ENCODE data around the gene HELZ.
"Not testable (repeated sequence)": the region's sequence is repeated elsewhere in the genome, so short reads cannot be mapped to it uniquely, and the experiment has no call there.

HELZ gene

DNA sequence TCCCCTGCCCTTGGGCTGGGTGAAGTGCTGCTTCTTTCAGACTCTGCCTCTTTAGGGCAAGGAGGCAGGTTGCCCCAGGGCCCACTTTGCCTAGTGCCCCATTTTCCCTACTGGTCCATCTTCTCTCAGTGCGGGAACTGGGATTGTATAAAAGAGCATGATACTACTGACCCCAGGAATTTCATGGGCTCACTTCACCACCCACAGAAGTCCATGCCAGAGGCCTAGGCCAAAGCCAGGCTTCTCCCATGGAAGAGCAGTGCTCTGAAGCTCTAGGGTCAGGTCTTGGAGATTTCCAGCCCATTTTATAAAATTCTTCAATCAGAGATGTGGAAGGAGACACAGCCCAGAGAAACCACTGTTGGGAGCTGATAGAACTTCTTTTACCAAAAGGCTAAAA lies 194.9 kb downstream of the HELZ start:
- Histone ChIP-seq H3K36me3 (replicated peaks) (no peaks in the 10 kb centered on the region), H3K27me3 (ENCODE audit: low read depth) (no peaks in the 10 kb centered on the region), H3K4me3 (no peak overlapping the region), H3K4me1 (no peaks in the 10 kb centered on the region), H3K9me3 (peaks cover 8% of the 10 kb centered on the region; the same call in 1 of the 2 replicates)
- in situ Hi-C loops (cut with MboI; ENCODE audit: low sequenced_read_pairs): no loop called here
- DNase-seq (ENCODE audit: low spot score in 2 of 2): no peak

DNA sequence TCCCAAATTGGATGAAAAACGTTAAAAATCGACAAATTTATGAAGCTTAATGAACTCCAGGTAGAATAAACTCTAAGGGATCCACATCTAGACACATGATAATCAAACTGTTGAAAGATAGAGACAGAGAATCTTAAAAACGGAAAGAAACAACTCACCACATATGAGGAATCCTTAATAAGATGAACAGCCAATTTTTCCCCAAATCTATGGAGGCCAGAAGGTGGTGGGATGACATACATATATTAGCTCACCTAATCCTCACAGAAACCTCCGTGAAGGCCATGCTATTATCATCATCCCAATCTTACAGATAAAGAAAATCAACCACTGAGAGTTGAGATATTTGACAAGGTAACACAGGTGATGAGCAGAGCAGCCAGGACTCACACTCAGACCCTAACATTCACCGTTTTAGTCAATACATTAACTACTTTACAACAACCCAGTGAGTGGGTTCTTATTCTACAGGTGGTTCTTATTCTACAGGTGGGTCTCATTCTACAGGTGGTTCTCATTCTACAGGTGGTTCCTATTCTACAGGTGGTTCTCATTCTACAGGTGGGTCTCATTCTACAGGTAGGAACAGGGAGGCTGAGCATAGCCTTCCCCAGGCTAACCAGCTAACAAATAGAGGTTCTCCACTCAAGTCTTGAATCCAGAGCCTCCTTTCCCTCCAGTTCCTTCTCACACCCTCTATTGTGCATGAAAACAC lies 195.8 kb downstream of the HELZ start:
- in situ Hi-C loops (cut with MboI; ENCODE audit: low sequenced_read_pairs): no loop called here
- no peak overlapping the region for H3K4me3 ChIP-seq
- DNase-seq (ENCODE audit: low spot score in 2 of 2): no peak

DNA sequence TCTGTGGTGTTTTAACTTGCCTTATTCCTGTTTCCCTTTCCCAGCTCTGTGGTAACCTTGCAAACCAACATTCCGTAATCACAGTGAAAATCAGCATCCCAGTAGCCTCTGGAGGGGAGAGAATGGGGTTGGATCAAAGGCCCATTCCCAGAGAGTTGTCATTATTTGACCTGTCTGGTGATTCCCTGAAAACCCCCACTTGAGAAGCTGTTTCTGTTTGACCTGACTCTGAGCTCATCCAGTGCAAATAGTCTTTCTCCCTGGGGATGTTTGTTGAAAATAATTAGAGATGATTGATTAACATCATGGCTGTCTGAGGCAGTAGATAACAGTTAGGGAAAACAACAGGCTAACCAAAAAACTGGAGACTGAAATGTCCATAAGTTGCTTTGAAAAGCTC lies 197.6 kb downstream of the HELZ start:
- Histone ChIP-seq H3K4me1 (no peaks in the 10 kb centered on the region), H3K36me3 (replicated peaks) (no peaks in the 10 kb centered on the region), H3K9me3 (peaks cover 8% of the 10 kb centered on the region; the same call in 1 of the 2 replicates), H3K27me3 (ENCODE audit: low read depth) (no peaks in the 10 kb centered on the region), H3K4me3 (no peak overlapping the region)
- DNase-seq (ENCODE audit: low spot score in 2 of 2): no peak
- in situ Hi-C loops (cut with MboI; ENCODE audit: low sequenced_read_pairs): no loop called here

More for the DNA sequence above, 195.8 kb downstream of the HELZ start:
- Histone ChIP-seq H3K9me3 (peaks cover 8% of the 10 kb centered on the region; the same call in 1 of the 2 replicates), H3K27me3 (ENCODE audit: low read depth) (no peaks in the 10 kb centered on the region), H3K4me1 (no peaks in the 10 kb centered on the region), H3K36me3 (replicated peaks) (no peaks in the 10 kb centered on the region)

DNA sequence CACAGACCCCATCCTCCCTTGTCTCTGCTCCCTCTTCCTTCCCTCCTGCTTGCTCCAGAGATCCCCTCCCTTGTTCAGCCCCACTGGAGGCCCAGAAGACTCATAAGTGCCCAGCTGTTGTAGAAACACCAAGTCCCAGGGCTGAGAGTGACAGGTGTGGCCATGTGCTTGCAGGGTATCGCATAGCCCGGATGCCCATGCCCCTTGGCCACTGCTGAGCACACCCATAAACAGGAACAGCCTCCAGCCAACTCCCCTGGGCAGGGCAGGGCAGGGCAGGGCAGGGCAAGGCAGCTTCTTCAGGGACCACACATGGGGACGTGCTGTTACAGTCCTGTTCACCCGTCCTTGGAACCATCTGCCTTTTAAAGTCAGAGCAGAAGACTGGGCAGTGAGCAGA lies 198.6 kb downstream of the HELZ start:
- H3K27me3 ChIP-seq (ENCODE audit: low read depth): no peaks in the 10 kb centered on the region
- no peak for DNase-seq (ENCODE audit: low spot score in 2 of 2)
- no peaks in the 10 kb centered on the region for H3K36me3 ChIP-seq (replicated peaks)
- peaks cover 8% of the 10 kb centered on the region; the same call in 1 of the 2 replicates for H3K9me3 ChIP-seq
- no peaks in the 10 kb centered on the region for H3K4me1 ChIP-seq
- in situ Hi-C loops (cut with MboI; ENCODE audit: low sequenced_read_pairs): no loop called here
- no peak overlapping the region for H3K4me3 ChIP-seq

DNA sequence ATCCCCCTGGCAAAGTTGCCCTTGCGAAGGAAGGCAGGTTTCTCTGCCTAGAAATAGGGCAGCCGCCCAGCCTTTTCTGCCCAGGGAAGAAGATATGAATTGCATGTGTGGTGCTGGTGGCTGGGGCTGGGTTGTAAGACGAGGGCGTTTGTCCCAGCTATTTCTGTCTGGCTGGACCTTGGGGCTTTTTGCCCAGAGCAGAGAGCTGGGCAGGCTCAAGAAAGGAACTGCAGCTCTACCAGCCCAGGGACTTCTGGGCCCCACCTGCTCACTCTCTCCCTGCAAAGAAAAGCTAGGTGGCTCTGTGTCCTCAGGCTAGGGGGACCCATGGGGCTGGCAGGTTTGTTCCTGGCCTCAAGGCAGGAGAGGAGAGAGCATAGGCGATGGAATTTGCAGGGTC lies 200.1 kb downstream of the HELZ start:
- H3K9me3 ChIP-seq: peaks cover 8% of the 10 kb centered on the region; the same call in 1 of the 2 replicates
- DNase-seq (ENCODE audit: low spot score in 2 of 2): no peak
- no peaks in the 10 kb centered on the region for H3K4me1 ChIP-seq
- no peaks in the 10 kb centered on the region for H3K36me3 ChIP-seq (replicated peaks)
- in situ Hi-C loops (cut with MboI; ENCODE audit: low sequenced_read_pairs): no loop called here
- no peaks in the 10 kb centered on the region for H3K27me3 ChIP-seq (ENCODE audit: low read depth)
- H3K4me3 ChIP-seq: no peak overlapping the region

DNA sequence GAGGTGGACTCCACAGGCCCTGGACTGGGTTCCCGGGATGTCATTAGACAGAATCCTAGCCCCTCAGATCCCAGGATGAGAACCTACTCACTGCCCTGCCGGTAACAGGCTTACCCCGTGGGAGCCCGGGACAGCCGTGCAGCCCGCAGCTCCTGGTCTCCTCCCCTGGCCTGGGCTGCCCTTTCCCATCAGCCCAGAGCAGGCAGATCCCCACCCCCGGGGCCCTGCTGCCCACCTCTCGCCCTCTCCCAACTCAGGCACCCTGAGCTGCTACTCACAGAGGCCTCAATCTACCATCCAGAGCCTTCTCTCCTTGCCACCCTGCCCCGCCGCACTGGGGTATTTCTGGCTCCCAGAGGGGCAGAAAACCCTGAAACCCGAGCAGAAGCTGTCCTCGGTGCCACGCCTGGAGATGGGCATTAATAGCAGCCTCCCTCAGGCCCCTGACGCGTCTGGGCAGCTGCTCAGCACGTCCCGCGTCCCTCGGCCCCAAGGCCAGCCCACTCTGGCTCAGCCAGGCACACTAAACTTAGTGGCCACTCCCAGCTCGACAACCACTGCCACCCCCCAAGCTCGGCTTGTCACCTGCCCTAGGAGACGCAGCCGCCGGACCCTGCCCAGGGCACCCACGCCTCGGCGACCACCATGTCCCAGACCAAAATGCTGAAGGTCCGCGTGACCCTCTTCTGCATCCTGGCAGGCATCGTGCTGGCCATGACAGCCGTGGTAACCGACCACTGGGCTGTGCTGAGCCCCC lies 200.8 kb downstream of the HELZ start, which contains the start of gene CACNG1:
Gene CACNG1 (plus strand): TSS at position 539 of the 757 bp plus-strand sequence. CDS start 107 bp downstream, at position 646.
- in situ Hi-C loops (cut with MboI; ENCODE audit: low sequenced_read_pairs): no loop called here
- no peaks in the 10 kb centered on the region for H3K27me3 ChIP-seq (ENCODE audit: low read depth)
- no peak for DNase-seq (ENCODE audit: low spot score in 2 of 2)
- H3K4me3 ChIP-seq: no peak within 1 kb of the TSS
- H3K36me3 ChIP-seq (replicated peaks): no peaks in the 10 kb centered on the region
- H3K4me1 ChIP-seq: no peaks in the 10 kb centered on the region
- peaks cover 4% of the 10 kb centered on the region; the same call in 1 of the 2 replicates for H3K9me3 ChIP-seq

DNA sequence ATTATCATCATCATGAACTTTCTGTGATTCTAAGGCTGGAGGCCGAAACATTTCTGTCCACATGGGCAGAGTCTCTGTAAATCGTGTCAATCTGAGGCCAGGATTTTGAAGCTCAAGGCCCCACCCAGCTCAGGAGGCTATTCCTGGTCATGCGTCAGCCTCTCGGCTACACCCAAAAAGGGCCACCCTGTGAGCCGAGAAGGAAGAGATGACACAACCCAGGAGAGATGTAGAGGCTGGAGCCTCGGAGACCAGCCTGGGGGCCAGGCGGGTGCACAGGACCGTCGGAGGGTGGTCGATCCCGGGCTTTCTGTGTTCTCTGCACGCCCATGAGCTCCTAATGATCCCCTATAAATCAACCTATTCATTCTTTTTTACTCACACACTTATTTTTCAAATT lies 201.7 kb downstream of the HELZ start:
- H3K9me3 ChIP-seq: no peaks in the 10 kb centered on the region
- H3K4me3 ChIP-seq: no peak overlapping the region
- no peak for DNase-seq (ENCODE audit: low spot score in 2 of 2)
- no peaks in the 10 kb centered on the region for H3K4me1 ChIP-seq
- in situ Hi-C loops (cut with MboI; ENCODE audit: low sequenced_read_pairs): no loop called here
- H3K36me3 ChIP-seq (replicated peaks): no peaks in the 10 kb centered on the region
- H3K27me3 ChIP-seq (ENCODE audit: low read depth): no peaks in the 10 kb centered on the region

DNA sequence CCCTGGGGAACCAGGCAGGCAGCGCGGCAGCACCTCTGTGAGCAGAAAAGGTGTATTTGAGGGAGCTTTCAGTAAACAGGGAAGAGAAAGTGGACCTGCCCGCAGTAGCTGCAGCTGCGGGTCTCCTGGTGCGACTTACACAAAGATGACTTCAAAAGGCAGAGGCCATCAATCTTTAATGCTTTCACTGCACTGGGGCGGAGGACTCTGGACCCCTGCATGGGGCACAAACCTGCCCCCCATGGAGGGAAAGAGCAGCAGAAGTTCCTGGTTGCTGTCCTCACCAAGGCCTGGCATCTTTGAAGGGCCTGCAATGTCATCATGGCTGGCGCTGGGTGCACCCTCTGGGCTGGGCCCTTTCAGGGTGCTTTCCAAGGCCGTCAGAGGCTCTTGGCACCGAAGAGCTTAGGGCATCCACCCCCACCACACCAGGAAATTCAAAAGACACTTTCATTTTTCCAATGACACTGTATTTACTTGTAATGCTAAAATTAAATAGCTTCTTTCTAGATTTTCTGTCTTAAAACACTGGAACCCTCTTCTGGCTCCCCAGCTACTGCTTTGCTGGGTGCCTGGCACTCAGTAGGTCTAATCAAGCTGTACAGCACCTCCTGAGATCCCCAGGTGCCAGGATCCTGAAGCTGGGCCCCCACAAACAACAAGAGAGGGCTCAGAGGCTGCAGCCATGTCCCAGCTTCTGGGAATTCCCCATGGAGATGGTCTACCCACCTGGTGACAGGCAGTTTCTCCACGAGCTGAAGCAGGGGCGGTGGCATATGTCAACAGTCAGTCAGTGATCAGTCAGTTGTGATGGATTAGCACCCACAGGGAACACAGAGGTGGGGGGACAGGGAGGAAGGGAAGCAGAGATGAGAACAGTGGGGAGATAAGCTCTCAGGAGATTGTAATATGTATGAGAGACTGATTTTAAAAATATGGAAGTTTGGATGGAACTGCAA lies 202.8 kb downstream of the HELZ start:
- no peak overlapping the region for H3K4me3 ChIP-seq
- no peaks in the 10 kb centered on the region for H3K27me3 ChIP-seq (ENCODE audit: low read depth)
- H3K9me3 ChIP-seq: no peaks in the 10 kb centered on the region
- in situ Hi-C loops (cut with MboI; ENCODE audit: low sequenced_read_pairs): no loop called here
- no peaks in the 10 kb centered on the region for H3K4me1 ChIP-seq
- DNase-seq (ENCODE audit: low spot score in 2 of 2): no peak
- H3K36me3 ChIP-seq (replicated peaks): no peaks in the 10 kb centered on the region

DNA sequence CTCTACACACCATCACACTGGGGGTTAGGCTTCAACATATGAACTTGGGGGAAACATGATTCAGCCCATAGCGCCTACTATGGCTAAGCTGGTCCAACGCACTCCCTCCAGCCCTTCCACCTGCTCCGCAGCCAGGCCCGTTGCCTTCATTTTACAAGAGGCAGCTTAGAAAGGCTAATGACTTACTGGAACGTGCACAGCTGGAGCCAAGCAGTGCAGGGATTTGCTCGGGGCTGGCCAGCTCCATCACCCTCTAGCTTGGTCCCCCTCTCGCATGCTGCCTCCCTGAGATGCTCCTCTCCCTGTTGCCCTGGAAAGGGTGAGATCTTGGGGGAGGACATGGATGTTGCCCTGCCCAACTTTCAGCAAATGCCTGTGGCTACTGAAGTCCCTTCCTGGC lies 203.5 kb downstream of the HELZ start:
- H3K36me3 ChIP-seq (replicated peaks): no peaks in the 10 kb centered on the region
- no peaks in the 10 kb centered on the region for H3K27me3 ChIP-seq (ENCODE audit: low read depth)
- no peaks in the 10 kb centered on the region for H3K4me1 ChIP-seq
- DNase-seq (ENCODE audit: low spot score in 2 of 2): no peak
- H3K4me3 ChIP-seq: no peak overlapping the region
- H3K9me3 ChIP-seq: no peaks in the 10 kb centered on the region
- in situ Hi-C loops (cut with MboI; ENCODE audit: low sequenced_read_pairs): no loop called here

DNA sequence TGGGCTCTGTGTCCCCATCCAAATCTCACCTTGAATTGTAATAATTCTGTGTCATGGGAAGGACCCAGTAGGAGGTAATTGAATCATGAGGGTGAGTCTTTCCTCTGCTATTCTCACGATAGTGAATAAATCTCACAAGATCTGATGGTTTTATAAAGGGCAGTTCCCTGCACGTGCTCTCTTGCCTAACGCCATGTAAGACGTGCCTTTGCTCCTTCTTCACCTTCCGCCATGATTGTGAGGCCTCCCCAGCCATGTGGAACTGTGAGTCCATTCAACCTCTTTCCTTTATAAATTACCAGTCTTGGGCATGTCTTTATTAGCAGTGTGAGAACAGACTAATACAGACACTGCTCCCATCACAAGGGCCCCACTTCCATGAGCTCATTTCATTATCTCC lies 203.9 kb downstream of the HELZ start:
- in situ Hi-C loops (cut with MboI; ENCODE audit: low sequenced_read_pairs); H3K4me3 ChIP-seq; H3K4me1 ChIP-seq; DNase-seq (ENCODE audit: low spot score in 2 of 2); H3K9me3 ChIP-seq; H3K27me3 ChIP-seq (ENCODE audit: low read depth); H3K36me3 ChIP-seq (replicated peaks): not testable (repeated sequence)

DNA sequence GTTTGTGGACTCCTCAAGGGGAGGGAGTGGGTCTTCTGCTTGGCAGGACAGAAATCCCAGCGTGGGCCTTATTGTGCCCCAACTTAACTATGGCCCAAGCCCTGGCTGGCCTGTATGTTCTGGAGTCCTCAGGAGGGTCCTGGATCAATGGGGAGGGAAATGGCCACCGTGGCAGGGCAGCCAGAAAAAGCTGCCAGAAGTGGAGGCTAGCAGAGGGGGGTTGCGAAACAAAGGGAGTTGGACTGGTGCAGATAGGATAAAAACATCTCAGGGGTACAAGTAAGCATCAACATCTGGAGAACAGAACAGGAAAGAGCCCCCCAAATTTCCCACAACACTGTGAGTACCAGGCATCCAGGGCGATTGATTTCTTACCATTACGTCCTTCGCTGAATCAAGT lies 204.3 kb downstream of the HELZ start:
- no peak for DNase-seq (ENCODE audit: low spot score in 2 of 2)
- in situ Hi-C loops (cut with MboI; ENCODE audit: low sequenced_read_pairs): no loop called here
- Histone ChIP-seq H3K4me1 (no peaks in the 10 kb centered on the region), H3K4me3 (no peak overlapping the region), H3K9me3 (no peaks in the 10 kb centered on the region), H3K27me3 (ENCODE audit: low read depth) (no peaks in the 10 kb centered on the region), H3K36me3 (replicated peaks) (no peaks in the 10 kb centered on the region)

DNA sequence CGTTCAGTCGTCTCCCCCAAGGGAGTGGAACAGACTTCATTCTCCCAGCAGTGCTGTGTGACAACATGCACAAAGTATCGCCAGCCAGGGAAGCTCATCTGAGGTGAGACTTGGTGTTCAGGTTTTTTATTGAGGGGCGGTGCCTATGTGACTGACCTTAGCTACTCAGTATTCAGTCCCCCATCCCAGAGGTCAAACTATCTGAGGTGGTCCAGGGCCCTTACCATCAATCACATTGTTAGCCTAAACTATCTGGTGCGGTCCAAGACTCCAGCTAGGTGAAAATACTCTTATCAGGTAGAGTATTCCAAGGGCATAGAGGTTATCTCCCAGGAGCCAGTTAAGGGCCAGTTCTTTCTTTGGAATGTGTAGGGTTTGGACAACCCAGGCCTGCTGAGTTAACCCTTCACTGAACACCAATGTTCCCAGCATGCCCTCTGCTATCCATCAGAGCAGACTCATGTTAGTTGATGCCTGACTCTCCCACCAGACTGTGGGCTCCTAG lies 206.1 kb downstream of the HELZ start:
- no peaks in the 10 kb centered on the region for H3K27me3 ChIP-seq (ENCODE audit: low read depth)
- in situ Hi-C loops (cut with MboI; ENCODE audit: low sequenced_read_pairs): no loop called here
- H3K4me3 ChIP-seq: no peak overlapping the region
- H3K9me3 ChIP-seq: no peaks in the 10 kb centered on the region
- DNase-seq (ENCODE audit: low spot score in 2 of 2): no peak
- no peaks in the 10 kb centered on the region for H3K4me1 ChIP-seq
- no peaks in the 10 kb centered on the region for H3K36me3 ChIP-seq (replicated peaks)

All from HAP-1 (cell line).